Natural killer cell (primary cell): ENCODE data around the gene RPAIN. TPM values are rescaled to one million over a fixed set of nuclear protein-coding genes. Genes with fewer than 3 reads are reported as not detected.

Source experiments
- ATAC-seq, 3 donors: fragments of 150-1000 bp in 2 of 3; fragments of 200-7000 bp in 1 of 3; cut with Tn5 transposase; 1 replicate in 1 of 3; 2 replicates in 2 of 3; pipeline ENCODE4 v1.10.0; 2021; ENCODE audit warnings: mild to moderate bottlenecking in 2 of 3, moderate library complexity in 2 of 3
- DNase-seq, 2 donors: peaks; one replicate each; pipeline versions ENCODE4 v3.0.0 to v3.0.0-alpha.2; 2013 to 2021; ENCODE audit warnings: mixed read lengths in 1 of 2
- H3K27ac ChIP-seq: one replicate; pipeline ENCODE4 v1.5.1; 2013; ENCODE audit warnings: mild to moderate bottlenecking, low read length
- H3K27me3 ChIP-seq: one replicate; pipeline ENCODE4 v1.6.1; 2013; ENCODE audit warnings: low read length; ENCODE audit not compliant: control insufficient read depth, insufficient read depth
- H3K36me3 ChIP-seq: one replicate; pipeline ENCODE4 v1.6.1; 2013; ENCODE audit warnings: low read length; ENCODE audit not compliant: control insufficient read depth, insufficient read depth
- H3K4me1 ChIP-seq: one replicate; pipeline ENCODE4 v1.6.1; 2013; ENCODE audit warnings: low read length; ENCODE audit not compliant: control insufficient read depth, insufficient read depth
- H3K4me3 ChIP-seq: one replicate; pipeline ENCODE4 v1.5.1; 2013; ENCODE audit warnings: low read length
- H3K9me3 ChIP-seq: one replicate; pipeline ENCODE4 v1.6.1; 2013; ENCODE audit warnings: low read length; ENCODE audit not compliant: control insufficient read depth, insufficient read depth
- H3K27ac Mint-ChIP-seq, 2 donors: one replicate each; pipeline ENCODE4 v1.8.0; 2022; ENCODE audit warnings: mild to moderate bottlenecking in 2 of 2, mixed read lengths in 2 of 2, moderate library complexity in 1 of 2
- H3K27me3 Mint-ChIP-seq, 2 donors: one replicate each; pipeline ENCODE4 v1.8.0; 2022; ENCODE audit warnings: low read depth in 2 of 2, mixed read lengths in 2 of 2
- H3K36me3 Mint-ChIP-seq: one replicate; pipeline ENCODE4 v1.8.0; 2022; ENCODE audit warnings: mixed read lengths
- H3K4me1 Mint-ChIP-seq, 2 donors: one replicate each; pipeline ENCODE4 v1.8.0; 2022; ENCODE audit warnings: mixed read lengths in 2 of 2
- H3K4me3 Mint-ChIP-seq: one replicate; pipeline ENCODE4 v1.8.0; 2022; ENCODE audit warnings: mild to moderate bottlenecking, moderate library complexity, mixed read lengths
- H3K9me3 Mint-ChIP-seq, 2 donors: one replicate each; pipeline ENCODE4 v1.8.0; 2022; ENCODE audit warnings: mixed read lengths in 2 of 2
- CTCF ChIP-seq: fragments of 200-600 bp; IDR thresholded peaks from one replicate; pipeline ENCODE4 v1.8.0; 2022; ENCODE audit warnings: antibody characterized with exemption
- WGBS: methylation state at CpG from one replicate; pipeline ENCODE4 v1.1.7; 2013; ENCODE audit warnings: missing lambda C conversion rate; ENCODE audit not compliant: insufficient coverage; 5-methylcytosine and 5-hydroxymethylcytosine counted together
- intact Hi-C: fragments of 100-400 bp; cut with micrococcal nuclease; formaldehyde crosslinking; loops from one replicate; pipeline ENCODE4 v1.14.2; 2022
- total RNA-seq, 4 donors: library from RNA; stranded (reverse); fragments of 120-200 nt in 1 of 4; gene quantifications; one replicate each; pipeline versions ENCODE4 v1.2.3 to v1.2.4, GENCODE V29; 2013 to 2022

RPAIN gene
- total RNA-seq, 3 donors from 2014 or later (not counting 1 experiment from before 2014, with no cell fraction given) = 61.8 to 87.7 (median 74.4) TPM

GRCh38 chr17:5480962-5481361 is 61.0 kb downstream of the RPAIN start:
- DNase-seq (no peak), ATAC-seq (no peak)
- intact Hi-C loops = no loop called here
- H3K4me1 Mint-ChIP-seq = peaks cover 32 to 35% of the 10 kb centered on the region in 2 donors
- no peak overlapping the region for H3K4me3 Mint-ChIP-seq
- no peak for TF ChIP-seq CTCF
- Histone ChIP-seq H3K27ac (no peak overlapping the region), H3K27me3 (no peaks in the 10 kb centered on the region), H3K36me3 (peaks cover 63% of the 10 kb centered on the region), H3K4me1 (peaks cover 6% of the 10 kb centered on the region), H3K4me3 (no peak overlapping the region), H3K9me3 (no peaks in the 10 kb centered on the region)
- no peaks in the 10 kb centered on the region for H3K27me3 Mint-ChIP-seq
- no peak overlapping the region for H3K27ac Mint-ChIP-seq
- H3K36me3 Mint-ChIP-seq = peaks cover 14% of the 10 kb centered on the region
- no peaks in the 10 kb centered on the region for H3K9me3 Mint-ChIP-seq
- 96% methylated on average over 6 of the region's 6 CpGs for WGBS

DNA sequence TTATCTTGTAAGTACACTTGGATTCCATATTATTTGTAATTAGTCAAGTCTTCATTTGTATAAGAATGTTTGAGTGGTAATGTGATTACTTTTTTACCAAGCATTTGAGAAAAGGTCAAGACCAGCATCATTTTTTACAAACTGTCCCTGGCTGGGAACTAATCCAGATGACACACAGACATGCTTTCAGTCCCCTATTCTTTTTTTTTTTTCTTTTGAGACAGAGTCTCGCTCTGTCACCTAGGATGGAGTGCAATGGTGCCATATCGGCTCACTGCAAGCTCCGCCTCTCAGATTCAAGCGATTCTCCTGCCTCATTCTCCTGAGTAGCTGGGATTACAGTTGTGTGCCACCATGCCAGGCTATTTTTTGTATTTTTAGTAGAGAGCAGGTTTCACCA is 61.5 kb downstream of the RPAIN start:
- Histone ChIP-seq H3K27ac (no peak overlapping the region), H3K9me3 (no peaks in the 10 kb centered on the region), H3K36me3 (peaks cover 62% of the 10 kb centered on the region), H3K4me3 (no peak overlapping the region), H3K27me3 (no peaks in the 10 kb centered on the region), H3K4me1 (peaks cover 6% of the 10 kb centered on the region)
- H3K9me3 Mint-ChIP-seq = no peaks in the 10 kb centered on the region
- TF ChIP-seq CTCF = no peak
- no peak for DNase-seq
- H3K27ac Mint-ChIP-seq = no peak overlapping the region
- H3K4me1 Mint-ChIP-seq = peaks cover 34 to 38% of the 10 kb centered on the region in 2 donors
- intact Hi-C loops = no loop called here
- H3K27me3 Mint-ChIP-seq = no peaks in the 10 kb centered on the region
- peaks cover 14% of the 10 kb centered on the region for H3K36me3 Mint-ChIP-seq
- H3K4me3 Mint-ChIP-seq = no peak overlapping the region
- no peak for ATAC-seq
- 100% methylated on average over 4 of the region's 4 CpGs for WGBS

Other genes starting within 250 kb of the RPAIN start
- 1 to 10 TPM; 5.1 to 7.9 (median 6.1) TPM for gene ZNF594, start 228.3 kb upstream of the RPAIN start, total RNA-seq
- 1 to 10 TPM; 3.9 to 10.0 (median 8.0) TPM for gene SCIMP, start 185.3 kb upstream of the RPAIN start, total RNA-seq
- 10 to 100 TPM; 44.1 to 64.0 (median 44.2) TPM for gene RABEP1, start 137.9 kb upstream of the RPAIN start, total RNA-seq
- 100 to 1,000 TPM; 112 to 136 (median 125) TPM for gene NUP88, start 520 bp upstream of the RPAIN start, total RNA-seq
- 10 to 100 TPM; 38.1 to 40.8 (median 40.0) TPM for gene C1QBP, start 19.0 kb downstream of the RPAIN start, total RNA-seq
- 1 to 10 TPM; 5.5 to 8.8 (median 7.7) TPM for gene DHX33, start 48.8 kb downstream of the RPAIN start, total RNA-seq
- 100 to 1,000 TPM in 1 of 3 donors, 10 to 100 TPM in 2; 86.0 to 105 (median 94.3) TPM for gene DERL2, start 66.0 kb downstream of the RPAIN start, total RNA-seq
- gene MIS12, start 66.4 kb downstream of the RPAIN start, total RNA-seq = 10 to 100 TPM; 26.8 to 35.3 (median 29.3) TPM
- 100 to 1,000 TPM; 206 to 237 (median 209) TPM for gene NLRP1, start 164.3 kb downstream of the RPAIN start, total RNA-seq